Endometrial microvascular endothelial cells (primary cell): ENCODE measurements around the gene DOCK10. TPM values are rescaled to one million over a fixed set of nuclear protein-coding genes. Genes with fewer than 3 reads are reported as not detected.
"Not testable (repeated sequence)": the region's sequence is repeated elsewhere in the genome, so short reads cannot be mapped to it uniquely, and the experiment has no call there.

Source experiments
- in situ Hi-C: cut with HindIII; loops from 2 replicates; pipeline ENCODE4 v1.10.0; 2017; ENCODE audit warnings: low sequenced_read_pairs, low pct_unique_long_range_greater_than_20kb; ENCODE audit errors: inconsistent ontology term
- total RNA-seq: library from RNA; depleted of rRNA; stranded (reverse); fragments of >200 nt; gene quantifications from one replicate; pipeline ENCODE4 v1.2.3, GENCODE V29; 2015; ENCODE audit errors: inconsistent ontology term

Gene DOCK10
- total RNA-seq, 1 donor from 2014 or later = 16.0 TPM

DNA sequence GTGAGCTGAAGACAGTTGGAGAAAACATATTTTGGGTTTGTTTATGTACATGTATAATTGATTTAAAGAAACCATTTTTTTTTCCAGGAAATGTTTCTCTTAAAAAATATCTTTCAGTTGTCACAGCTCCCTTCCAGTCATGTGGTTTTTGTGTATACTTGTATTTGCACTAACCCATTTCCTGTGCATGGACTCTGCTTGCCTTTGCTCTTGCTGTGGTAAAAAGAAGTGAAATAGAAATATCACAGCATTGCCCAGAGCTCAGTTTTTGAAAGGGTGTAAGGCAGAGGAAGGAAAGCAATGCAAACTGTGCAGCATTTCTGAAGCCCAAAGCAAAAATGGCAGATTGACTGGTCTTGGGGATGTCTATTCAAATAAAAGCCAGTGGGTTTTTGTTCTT, 10.4 kb upstream of the DOCK10 start:
- in situ Hi-C loops = no loop called here

- in situ Hi-C loops = not testable (repeated sequence)
Observed at GRCh38 chr2:225047502-225047901, 5.2 kb upstream of the DOCK10 start.

GRCh38 chr2:225042800-225043167, 516 bp upstream of the DOCK10 start:
- in situ Hi-C loops = no loop called here

DNA sequence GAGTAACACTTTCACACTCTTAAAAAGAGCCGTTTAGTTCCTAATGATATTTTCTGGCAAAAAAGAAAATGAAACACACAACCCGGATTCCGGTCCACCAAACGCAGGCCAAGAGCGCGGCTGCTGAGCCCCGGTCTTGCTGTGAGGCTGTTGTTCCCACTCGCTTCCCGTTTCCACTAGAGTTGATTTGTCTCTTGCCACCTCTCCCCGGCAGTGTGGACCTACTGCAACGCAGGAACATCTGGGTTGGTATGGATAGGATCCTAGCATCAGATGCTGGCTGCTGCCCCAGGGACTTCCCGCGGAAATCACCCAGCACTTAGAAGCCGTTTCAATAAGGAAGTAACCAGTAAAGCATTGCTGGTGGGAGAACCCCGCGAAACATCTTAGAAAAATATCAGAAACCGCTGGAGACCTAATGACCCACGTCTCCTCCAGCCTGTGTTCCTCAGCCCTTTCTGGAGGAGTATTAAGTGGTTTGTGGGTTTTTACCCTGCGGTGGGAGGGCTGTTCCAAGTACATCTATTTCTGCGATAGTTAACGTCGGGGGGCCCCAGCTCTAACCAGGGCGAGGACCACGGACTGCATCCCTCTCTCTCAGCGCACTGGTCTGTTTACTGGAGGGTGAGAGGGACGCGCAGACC, 939 bp downstream of the DOCK10 start:
- in situ Hi-C loops = no loop called here

GRCh38 chr2:225040856-225041206, 1.4 kb downstream of the DOCK10 start:
- in situ Hi-C loops = no loop called here

DNA sequence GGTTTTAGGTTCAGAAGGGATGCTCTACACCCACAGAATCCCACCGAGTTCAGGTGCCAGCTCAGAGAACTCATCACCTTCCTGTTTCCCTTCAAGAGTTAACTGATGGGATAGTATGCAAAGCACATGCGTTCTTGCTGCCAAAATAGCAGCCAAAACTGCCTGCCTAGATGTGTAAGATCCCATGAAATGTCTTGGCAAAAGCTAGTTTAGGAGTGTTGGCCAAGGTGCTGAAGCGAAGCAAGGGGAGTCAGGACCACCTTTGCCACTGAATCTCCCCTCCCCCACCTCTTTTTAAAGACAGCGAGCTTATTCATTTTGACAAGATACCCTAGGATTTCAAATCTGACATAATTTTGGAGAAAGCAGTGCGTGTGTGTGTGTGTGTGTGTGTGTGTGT, 2.1 kb downstream of the DOCK10 start:
- in situ Hi-C loops = no loop called here

DNA sequence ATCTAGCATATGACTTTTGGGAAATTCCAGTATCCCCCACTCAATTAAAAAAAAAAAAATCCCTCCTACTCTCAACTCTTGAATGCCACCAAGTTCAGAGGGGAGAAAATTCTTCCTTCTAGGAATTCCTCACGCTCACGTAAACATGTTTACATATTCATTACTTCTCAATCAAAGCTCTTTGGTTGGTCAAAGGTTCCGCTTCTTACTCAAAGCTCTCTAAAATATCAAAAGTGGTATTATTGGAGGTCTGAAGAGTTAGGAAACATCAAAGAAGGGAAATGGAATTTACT, 4.1 kb downstream of the DOCK10 start:
- in situ Hi-C loops = no loop called here

DNA sequence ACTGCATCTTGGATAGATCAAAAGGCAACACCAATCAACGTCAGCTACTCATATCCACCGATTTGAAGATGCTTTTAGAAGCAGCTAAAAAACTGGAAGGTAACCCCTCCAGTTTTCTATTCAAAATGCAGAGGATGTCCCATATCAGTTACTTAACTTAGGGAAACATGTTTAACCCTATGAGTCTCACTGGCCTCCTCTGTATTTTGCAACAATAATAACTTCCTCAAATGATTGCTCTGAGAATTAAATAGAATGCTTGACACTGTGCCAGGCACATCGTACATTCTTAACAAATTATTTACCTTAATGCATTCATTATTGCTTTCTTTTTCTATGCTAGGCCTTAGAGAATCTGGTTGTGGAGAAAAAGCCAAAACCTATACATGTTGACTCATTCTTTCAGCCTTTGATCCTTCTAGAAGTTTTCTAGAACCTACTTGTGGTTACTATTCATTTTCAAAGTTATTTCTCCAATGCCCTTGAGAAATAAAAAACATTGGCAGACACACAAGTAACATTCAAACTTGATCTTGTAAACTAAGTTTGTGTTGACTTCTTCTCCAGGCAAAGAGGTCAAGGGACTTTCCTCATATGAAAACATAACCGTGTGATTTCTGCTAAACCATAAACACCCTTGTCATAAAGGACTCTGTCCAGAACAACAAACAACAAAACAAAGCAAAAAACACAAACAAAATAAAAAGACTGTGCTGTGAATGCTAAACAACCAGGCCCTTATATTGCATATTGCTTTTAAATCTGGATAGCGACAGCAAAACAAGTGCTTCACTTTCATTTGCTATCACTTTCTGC, 4.6 kb downstream of the DOCK10 start:
- in situ Hi-C loops = no loop called here

DNA sequence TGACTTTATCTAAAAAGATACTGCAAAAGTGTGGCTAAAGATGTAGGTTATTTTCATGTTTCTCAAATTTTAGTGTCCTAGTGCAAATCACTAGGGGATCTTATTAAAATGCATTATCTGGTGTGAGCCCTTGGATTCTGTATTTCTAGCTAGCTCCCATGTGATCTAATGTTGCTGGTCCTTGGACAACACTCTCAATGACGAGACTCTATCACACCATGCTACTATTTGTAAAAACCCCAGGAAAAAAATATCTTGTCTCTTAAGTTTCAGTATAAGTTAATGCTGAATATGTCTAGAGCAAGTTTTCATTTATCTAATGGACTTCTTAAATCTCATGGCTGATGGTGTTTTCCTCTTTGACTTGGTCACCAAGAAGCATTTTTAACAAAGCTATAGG, 5.8 kb downstream of the DOCK10 start:
- in situ Hi-C loops = no loop called here

DNA sequence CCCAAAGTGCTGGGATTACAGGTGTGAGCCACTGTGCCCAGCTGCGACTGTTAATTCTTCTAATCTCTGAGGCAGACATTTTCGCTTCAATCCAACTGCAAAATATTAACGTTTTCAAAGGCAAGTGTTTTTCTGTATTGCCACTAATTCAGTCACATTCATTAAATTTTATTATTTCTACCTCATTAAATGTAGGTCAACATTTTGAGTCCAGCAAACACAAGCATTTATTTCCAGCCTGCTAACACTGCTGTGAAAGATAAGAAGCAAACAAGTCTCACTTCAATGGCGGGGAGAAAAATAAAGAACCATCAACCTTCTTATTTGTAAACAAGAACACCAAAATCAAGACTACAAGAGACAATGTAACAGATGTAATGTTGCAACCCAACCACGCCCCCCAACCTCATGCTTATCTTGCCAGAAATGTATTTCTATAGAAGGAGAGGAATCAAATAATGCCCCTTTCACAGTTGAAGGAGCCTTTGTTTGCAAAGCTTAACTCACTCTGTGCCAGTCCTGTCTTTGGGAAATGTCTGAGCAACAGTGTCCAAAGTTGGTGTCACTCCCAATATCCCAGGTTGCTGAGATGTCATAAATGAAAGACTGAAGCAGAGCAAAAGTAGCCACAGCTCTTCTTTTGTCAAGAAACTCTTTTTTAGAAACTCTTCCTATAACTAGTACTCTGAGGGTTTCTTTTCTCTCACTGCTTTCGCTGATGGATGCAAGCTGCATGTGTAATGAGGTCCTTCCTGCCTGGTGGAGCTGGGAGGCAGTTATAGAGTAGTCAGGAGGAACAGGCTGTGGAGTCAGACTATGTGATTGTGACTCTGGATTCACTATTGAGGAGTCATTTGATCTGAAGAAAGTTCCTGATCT, 8.6 kb downstream of the DOCK10 start:
- in situ Hi-C loops = no loop called here

DNA sequence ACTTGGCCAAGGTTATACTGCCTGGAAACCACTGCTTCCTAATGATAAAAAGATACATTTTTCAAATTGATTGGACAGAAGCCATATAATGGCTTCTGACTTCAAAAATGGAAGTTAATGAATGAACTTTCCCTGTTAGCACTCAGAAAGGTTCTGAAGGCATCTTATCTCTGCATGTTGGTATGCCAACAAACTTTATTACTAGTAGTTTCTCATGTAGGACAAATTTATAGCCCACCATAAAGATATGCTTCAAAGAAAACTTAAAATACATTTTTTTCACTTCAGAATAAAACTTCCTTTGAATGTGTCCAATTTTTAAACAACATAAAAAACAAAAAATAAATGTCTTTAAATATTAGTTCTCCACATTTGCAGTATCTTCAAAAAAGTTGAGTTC, 10.0 kb downstream of the DOCK10 start:
- in situ Hi-C loops = no loop called here

- in situ Hi-C loops = no loop called here
Observed at GRCh38 chr2:225031599-225031998, 10.7 kb downstream of the DOCK10 start.

DNA sequence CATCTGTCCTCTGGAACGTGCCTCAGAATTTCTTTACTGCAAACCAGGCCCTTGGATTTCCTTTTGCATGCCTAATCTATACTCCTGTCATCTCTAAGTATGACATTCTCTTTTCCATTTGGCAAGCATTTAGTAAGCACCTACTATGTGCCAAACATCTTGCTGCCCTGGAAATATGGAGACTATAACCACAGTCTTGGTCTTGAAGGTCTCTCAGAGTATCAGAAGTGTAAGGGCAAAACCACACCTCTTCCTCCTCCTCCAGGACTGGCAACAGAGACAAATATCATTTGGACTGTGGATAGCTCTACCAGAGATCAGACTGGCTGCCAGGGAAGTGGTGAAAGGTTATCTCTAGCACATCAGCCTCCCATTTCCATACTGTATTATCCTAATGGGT, 11.4 kb downstream of the DOCK10 start:
- in situ Hi-C loops = no loop called here

DNA sequence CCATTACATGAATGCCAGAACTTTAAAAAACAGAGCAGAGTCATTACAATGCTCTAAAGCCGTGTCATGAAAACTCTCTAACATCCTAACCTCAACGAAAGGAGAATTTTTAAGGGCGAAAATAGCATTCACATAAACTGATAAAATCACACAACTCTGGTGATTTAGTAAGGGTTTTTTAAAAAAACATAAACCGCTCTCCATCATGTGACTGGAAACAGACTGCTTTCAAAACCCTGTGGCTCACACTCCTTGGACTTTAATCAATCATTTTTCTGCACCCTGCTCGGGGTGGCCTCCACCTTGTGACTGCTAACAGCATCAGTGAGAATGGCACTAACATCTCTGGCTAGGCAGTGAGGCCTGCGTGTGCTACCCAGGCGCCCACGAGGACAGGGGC, 12.1 kb downstream of the DOCK10 start:
- in situ Hi-C loops = no loop called here

DNA sequence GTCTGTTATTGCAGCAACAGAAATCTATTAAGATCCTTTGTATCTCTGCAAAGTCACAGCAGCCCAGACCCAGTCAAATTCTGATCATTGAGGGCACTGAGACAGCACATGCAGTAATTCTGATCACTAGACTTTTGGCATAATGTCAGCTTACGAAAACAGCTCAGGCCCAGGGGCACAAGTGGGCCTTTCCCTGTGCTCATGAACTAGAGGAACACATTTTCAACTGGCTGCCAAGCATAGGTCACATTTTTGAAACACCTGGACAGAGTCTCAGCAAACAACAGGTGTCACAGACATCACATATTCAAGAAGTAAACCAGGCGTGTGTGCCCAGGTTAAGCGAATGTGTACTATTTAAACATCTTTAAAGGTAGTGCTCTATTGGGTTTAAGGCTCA, 13.7 kb downstream of the DOCK10 start:
- in situ Hi-C loops = no loop called here

- in situ Hi-C loops = no loop called here
Observed at GRCh38 chr2:225027061-225027762, 15.1 kb downstream of the DOCK10 start.

GRCh38 chr2:225025917-225026571, 16.2 kb downstream of the DOCK10 start:
- in situ Hi-C loops = no loop called here

DNA sequence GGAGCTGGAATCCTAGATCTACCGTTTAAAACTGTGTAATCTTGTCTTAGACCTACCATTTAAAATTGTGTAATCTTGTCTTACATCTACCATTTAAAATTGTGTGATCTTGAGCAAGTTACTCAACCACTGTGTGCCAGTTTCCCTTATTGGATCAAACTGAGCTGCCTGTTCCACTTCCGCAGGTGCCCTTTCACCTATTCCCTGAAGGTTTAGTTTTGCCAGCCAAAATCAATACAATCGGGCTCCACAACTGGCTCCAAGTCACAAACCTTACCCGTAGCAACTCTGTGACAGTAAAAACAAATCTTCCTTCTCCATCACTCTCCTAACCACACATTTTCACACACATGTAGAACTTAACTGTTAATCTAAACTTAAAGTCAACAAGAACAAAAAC, 20.1 kb downstream of the DOCK10 start:
- in situ Hi-C loops = no loop called here
